H9 (cell line): ENCODE measurements around the gene LINGO1. TPM values are rescaled to one million over a fixed set of nuclear protein-coding genes. Genes with fewer than 3 reads are reported as not detected.

Experiments used
- DNase-seq: peaks from one replicate; pipeline ENCODE4 v3.0.0-alpha.2; 2017
- H2AFZ ChIP-seq: one replicate; pipeline ENCODE4 v1.6.1; 2013; ENCODE audit warnings: mild to moderate bottlenecking, low read length, control low read depth, moderate library complexity
- H2AK5ac ChIP-seq: 2 replicates; pipeline ENCODE4 v1.6.1; 2013; ENCODE audit warnings: low read length, control low read depth, mixed read lengths; ENCODE audit not compliant: insufficient read length
- H2BK120ac ChIP-seq: one replicate; pipeline ENCODE4 v1.6.1; 2013; ENCODE audit warnings: low read depth, mild to moderate bottlenecking, low read length, control low read depth, inconsistent platforms; ENCODE audit not compliant: poor library complexity, severe bottlenecking
- H2BK12ac ChIP-seq: 2 replicates; pipeline ENCODE4 v1.6.1; 2013; ENCODE audit warnings: low read length, control low read depth, mixed read lengths, low read depth; ENCODE audit not compliant: insufficient read length
- H2BK15ac ChIP-seq: 2 replicates; pipeline ENCODE4 v1.6.1; 2013; ENCODE audit warnings: low read depth, low read length, control low read depth
- H2BK20ac ChIP-seq: one replicate; pipeline ENCODE4 v1.6.1; 2013; ENCODE audit warnings: low read depth, mild to moderate bottlenecking, low read length, control low read depth, inconsistent platforms; ENCODE audit not compliant: poor library complexity, severe bottlenecking
- H2BK5ac ChIP-seq: 2 replicates; pipeline ENCODE4 v1.6.1; 2013; ENCODE audit warnings: low read length, control low read depth, mixed read lengths; ENCODE audit not compliant: insufficient read length
- H3K14ac ChIP-seq: 2 replicates; pipeline ENCODE4 v1.6.1; 2013; ENCODE audit warnings: low read length, control low read depth; ENCODE audit not compliant: insufficient read depth
- H3K18ac ChIP-seq: 2 replicates; pipeline ENCODE4 v1.6.1; 2013; ENCODE audit warnings: low read depth, mild to moderate bottlenecking, mixed read lengths, low read length, control low read depth; ENCODE audit not compliant: insufficient read length
- H3K23ac ChIP-seq: 2 replicates; pipeline ENCODE4 v1.6.1; 2013; ENCODE audit warnings: low read length, control low read depth, mixed read lengths, low read depth; ENCODE audit not compliant: insufficient read length
- H3K23me2 ChIP-seq: 2 replicates; pipeline ENCODE4 v1.6.1; 2013; ENCODE audit warnings: low read depth, mild to moderate bottlenecking, mixed read lengths, low read length, control low read depth; ENCODE audit not compliant: insufficient read length, poor library complexity, severe bottlenecking
- H3K27ac ChIP-seq: 2 replicates; pipeline ENCODE4 v1.5.1; 2013; ENCODE audit warnings: low read length, control low read depth, mixed read lengths, low read depth; ENCODE audit not compliant: insufficient read length
- H3K27me3 ChIP-seq: 2 replicates; pipeline ENCODE4 v1.6.1; 2013; ENCODE audit warnings: low read length, control low read depth, inconsistent platforms; ENCODE audit not compliant: insufficient read depth
- H3K4ac ChIP-seq: 2 replicates; pipeline ENCODE4 v1.6.1; 2013; ENCODE audit warnings: low read depth, mild to moderate bottlenecking, control low read depth, inconsistent platforms, low read length, moderate library complexity
- H3K4me1 ChIP-seq: 2 replicates; pipeline ENCODE4 v1.6.1; 2013; ENCODE audit warnings: low read length, control low read depth, inconsistent platforms; ENCODE audit not compliant: insufficient read depth
- H3K4me2 ChIP-seq: 2 replicates; pipeline ENCODE4 v1.6.1; 2013; ENCODE audit warnings: low read length, control low read depth, mixed read lengths; ENCODE audit not compliant: insufficient read length, insufficient read depth
- H3K56ac ChIP-seq: 2 replicates; pipeline ENCODE4 v1.6.1; 2013; ENCODE audit warnings: low read depth, mild to moderate bottlenecking, mixed read lengths, low read length, control low read depth; ENCODE audit not compliant: insufficient read length
- H3K79me1 ChIP-seq: 2 replicates; pipeline ENCODE4 v1.6.1; 2013; ENCODE audit warnings: low read depth, mild to moderate bottlenecking, moderate library complexity, low read length, control low read depth, inconsistent platforms; ENCODE audit not compliant: insufficient read depth, poor library complexity, severe bottlenecking
- H3K79me2 ChIP-seq: 2 replicates; pipeline ENCODE4 v1.6.1; 2013; ENCODE audit warnings: low read length, control low read depth, inconsistent platforms; ENCODE audit not compliant: insufficient read depth
- H3K9ac ChIP-seq: 2 replicates; pipeline ENCODE4 v1.6.1; 2013; ENCODE audit warnings: low read length, control low read depth, mixed read lengths; ENCODE audit not compliant: insufficient read length; ENCODE audit errors: extremely low read depth
- H3K9me3 ChIP-seq: one replicate; pipeline ENCODE4 v1.6.1; 2013; ENCODE audit warnings: low read depth, low read length, inconsistent platforms; ENCODE audit not compliant: control insufficient read depth
- H3T11ph ChIP-seq: one replicate; pipeline ENCODE4 v1.6.1; 2013; ENCODE audit warnings: mild to moderate bottlenecking, low read length, control low read depth, inconsistent platforms
- H4K20me1 ChIP-seq: one replicate; pipeline ENCODE4 v1.6.1; 2013; ENCODE audit not compliant: control insufficient read depth, insufficient read length, insufficient read depth
- H4K5ac ChIP-seq: 2 replicates; pipeline ENCODE4 v1.6.1; 2013; ENCODE audit warnings: low read depth, mild to moderate bottlenecking, mixed read lengths, low read length, control low read depth; ENCODE audit not compliant: insufficient read length
- H4K8ac ChIP-seq: replicated peaks from 2 replicates; pipeline ENCODE4 v1.6.1; 2013; ENCODE audit warnings: low read length, control low read depth, mixed read lengths, low read depth; ENCODE audit not compliant: insufficient read length
- H4K91ac ChIP-seq: 2 replicates; pipeline ENCODE4 v1.6.1; 2013; ENCODE audit warnings: low read depth, mild to moderate bottlenecking, moderate library complexity, mixed read lengths, low read length, control low read depth; ENCODE audit not compliant: insufficient read length
- H3K27ac Mint-ChIP-seq, 3 experiments: 2 replicates in 2 of 3; 3 replicates in 1 of 3; pipeline ENCODE4 v1.8.0; 2020 to 2021; ENCODE audit warnings: mixed read lengths in 3 of 3, mild to moderate bottlenecking in 1 of 3, moderate library complexity in 1 of 3
- H3K27me3 Mint-ChIP-seq: 2 replicates; pipeline ENCODE4 v1.8.0; 2021; ENCODE audit warnings: low read depth, mild to moderate bottlenecking, moderate library complexity, mixed read lengths
- H3K36me3 Mint-ChIP-seq, 3 experiments: 2 replicates in 2 of 3; 3 replicates in 1 of 3; pipeline ENCODE4 v1.8.0; 2020 to 2021; ENCODE audit warnings: low read depth in 3 of 3, mixed read lengths in 3 of 3; ENCODE audit not compliant: insufficient read depth in 1 of 3
- H3K4me1 Mint-ChIP-seq, 2 experiments: 2 replicates each; pipeline ENCODE4 v1.8.0; 2020; ENCODE audit warnings: mixed read lengths in 2 of 2
- H3K4me3 Mint-ChIP-seq, 2 experiments: 2 replicates in 1 of 2; 3 replicates in 1 of 2; pipeline ENCODE4 v1.8.0; 2020 to 2021; ENCODE audit warnings: mild to moderate bottlenecking in 2 of 2, mixed read lengths in 2 of 2, moderate library complexity in 1 of 2
- H3K9me3 Mint-ChIP-seq, 2 experiments: 2 replicates in 1 of 2; 3 replicates in 1 of 2; pipeline ENCODE4 v1.8.0; 2020; ENCODE audit warnings: mild to moderate bottlenecking in 2 of 2, mixed read lengths in 2 of 2, moderate library complexity in 1 of 2
- CTCF ChIP-seq: fragments of 200-600 bp; sonication (generic); conservative IDR thresholded peaks from 3 replicates; pipeline ENCODE4 v1.8.0; 2021; ENCODE audit warnings: antibody characterized with exemption, mild to moderate bottlenecking
- WGBS: extraction: QIAGEN DNeasy Blood & Tissue Kit; methylation state at CpG from one replicate; pipeline ENCODE4 v1.1.7; 2013; ENCODE audit warnings: missing lambda C conversion rate, low lambda C conversion rate, mixed read lengths; ENCODE audit not compliant: insufficient read length; ENCODE audit errors: extremely low coverage; 5-methylcytosine and 5-hydroxymethylcytosine counted together
- total RNA-seq: library from RNA; stranded (reverse); gene quantifications from 2 replicates; pipeline ENCODE4 v1.2.1, GENCODE V29; 2021

LINGO1 gene
- total RNA-seq, 1 experiment from 2014 or later, result 41.6 TPM

- H4K91ac ChIP-seq, result peak overlapping the region; percentile 15
- Mint-ChIP-seq H3K27me3 (no peaks in the 10 kb centered on the region; the same call in 1 of the 2 replicates), H3K4me1 (peaks cover 51 to 73% of the 10 kb centered on the region in 2 experiments), H3K27ac (peak overlapping the region; percentile 75 to 91 (median 78)), H3K4me3 (no peak overlapping the region; a peak in 2 of 5 replicates), H3K36me3 (peaks cover 0 to 10% (median 0%) of the 10 kb centered on the region in 3 experiments; a peak in 5 of 7 replicates), H3K9me3 (no peaks in the 10 kb centered on the region)
- H3K4me1 ChIP-seq, result peaks cover 7% of the 10 kb centered on the region; the same call in 1 of the 2 replicates
- no peak overlapping the region for H2BK20ac ChIP-seq
- no peak overlapping the region for H2AK5ac ChIP-seq
- H2BK15ac ChIP-seq, result no peak overlapping the region
- H3T11ph ChIP-seq, result no peak overlapping the region
- H3K27ac ChIP-seq, result no peak overlapping the region
- peak; percentile 55 for DNase-seq
- no peak for TF ChIP-seq CTCF
- no peak overlapping the region for H2BK120ac ChIP-seq
- no peaks in the 10 kb centered on the region for H3K27me3 ChIP-seq
- H3K4me2 ChIP-seq, result no peak overlapping the region
- no peak overlapping the region for H4K8ac ChIP-seq
- H2BK12ac ChIP-seq, result no peak overlapping the region
- peaks cover 3% of the 10 kb centered on the region; the same call in 1 of the 2 replicates for H3K79me2 ChIP-seq
- peak overlapping the region; percentile 56 for H3K18ac ChIP-seq
- no peak overlapping the region for H3K9ac ChIP-seq
- H3K79me1 ChIP-seq, result no peaks in the 10 kb centered on the region
- peak overlapping the region; percentile 63 for H3K14ac ChIP-seq
- no peak overlapping the region for H2AFZ ChIP-seq
- H3K4ac ChIP-seq, result no peak overlapping the region
- no peak overlapping the region for H3K56ac ChIP-seq
- no CpG with 5 or more reads among the region's 22 CpGs for WGBS
- peaks cover 2% of the 10 kb centered on the region for H4K20me1 ChIP-seq
- H3K23ac ChIP-seq, result no peak overlapping the region
- no peaks in the 10 kb centered on the region for H3K9me3 ChIP-seq
- no peak overlapping the region for H2BK5ac ChIP-seq
- H4K5ac ChIP-seq, result no peak overlapping the region
- H3K23me2 ChIP-seq, result no peaks in the 10 kb centered on the region
These were observed 10.3 kb downstream of the LINGO1 start for GRCh38 chr15:77622209-77622933.
